Inflammatory macrophage treated with lipopolysaccharide for 1 hour (primary cell): Measurements from ENCODE around the gene TEX51.

ENCODE experiments used
- DNase-seq, 2 donors: peaks; one replicate each; pipeline ENCODE4 v3.0.0-alpha.2; 2020 to 2022

The TEX51 gene

DNA sequence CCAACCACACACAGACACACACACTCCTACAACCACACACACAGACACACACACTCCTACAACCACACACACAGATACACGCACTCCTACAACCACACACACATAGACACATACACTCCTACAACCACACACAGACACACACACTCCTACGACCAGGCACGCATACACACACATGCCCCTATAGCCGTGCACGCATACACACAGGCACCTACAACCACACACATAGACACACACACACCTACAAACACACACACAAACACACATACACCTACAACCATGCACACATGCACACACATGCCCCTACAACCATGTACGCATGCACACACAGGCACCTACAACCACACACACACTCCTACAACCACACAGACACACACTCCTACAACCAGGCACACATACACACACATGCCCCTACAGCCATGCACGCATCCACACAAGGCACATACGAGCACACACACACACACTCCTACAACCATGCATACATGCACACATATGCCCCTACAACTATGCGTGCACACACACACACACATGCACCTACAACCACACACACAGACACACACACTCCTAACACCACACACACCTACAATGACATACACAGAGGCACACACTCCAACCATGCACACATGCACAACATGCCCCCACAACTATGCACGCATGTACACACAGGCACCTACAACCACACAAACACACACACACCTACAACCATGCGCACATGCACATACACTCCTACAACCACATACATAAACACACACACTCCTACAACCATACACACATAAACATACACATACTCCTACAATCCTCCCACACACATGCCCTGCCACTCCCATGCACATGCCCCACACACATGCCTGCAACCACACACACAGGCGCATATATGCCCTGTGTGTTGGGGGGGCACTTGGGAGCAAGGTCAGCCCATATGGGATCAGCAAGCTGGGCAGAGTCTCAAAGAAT, 19.1 kb upstream of the TEX51 start:
- DNase-seq, result no peak

DNA sequence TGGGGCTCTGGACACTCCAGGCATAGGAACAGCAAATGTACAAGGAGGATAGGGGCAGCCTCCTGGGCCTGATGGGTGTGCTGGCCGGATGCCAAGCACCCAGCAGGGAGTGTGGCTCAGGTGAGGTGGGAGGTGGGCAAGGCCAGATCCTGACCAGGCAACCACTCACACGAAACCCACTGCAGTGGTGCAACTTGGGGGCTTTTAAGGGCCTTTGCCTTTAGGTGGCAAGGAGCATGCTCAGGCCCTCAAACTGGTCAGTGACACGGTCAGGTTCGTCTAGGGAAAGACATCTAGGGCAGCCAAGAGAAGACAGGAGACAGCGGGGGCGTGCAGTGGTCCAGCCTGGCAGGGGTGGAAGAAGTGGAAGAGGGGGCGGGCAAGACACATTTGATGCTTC, 18.4 kb upstream of the TEX51 start:
- no peak for DNase-seq

DNA sequence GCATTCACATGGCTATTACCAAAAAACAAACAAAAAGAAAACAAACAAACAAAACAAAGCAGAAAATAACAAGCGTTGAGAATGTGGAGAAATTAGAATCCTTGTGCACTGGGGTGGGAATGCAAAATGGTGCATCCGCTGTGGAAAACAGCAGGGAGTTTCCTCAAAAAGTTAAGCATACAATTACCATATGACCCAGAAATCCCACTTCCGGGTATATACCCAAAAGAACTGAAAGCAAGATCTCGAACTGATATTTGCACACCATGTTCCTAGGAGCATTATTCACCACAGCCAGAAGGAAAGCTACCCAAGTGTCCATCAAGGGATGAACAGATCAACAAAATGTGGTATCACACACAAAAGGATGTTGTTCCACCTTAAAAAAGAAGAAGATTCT, 17.9 kb upstream of the TEX51 start:
- DNase-seq, result no peak

DNA sequence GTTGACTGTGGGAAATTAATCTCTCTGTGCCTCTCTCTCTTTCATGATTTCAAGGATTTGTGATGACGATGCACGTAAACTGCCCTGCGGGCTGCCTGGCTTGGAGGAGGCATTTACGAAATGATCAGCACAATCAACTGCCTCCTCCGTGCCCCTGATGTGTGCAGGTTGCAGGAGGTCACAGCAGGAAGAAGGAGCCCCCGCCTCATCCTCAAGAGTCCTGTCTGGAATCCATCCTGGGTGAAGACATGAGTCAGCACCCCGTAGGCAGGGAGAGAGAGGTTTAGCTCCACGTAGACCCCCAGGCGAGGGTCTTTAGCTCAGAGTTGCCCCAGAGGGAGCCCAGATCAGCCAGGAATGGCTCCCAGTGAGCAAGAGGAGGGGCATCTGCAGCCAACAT, 17.1 kb upstream of the TEX51 start:
- DNase-seq, result no peak

DNA sequence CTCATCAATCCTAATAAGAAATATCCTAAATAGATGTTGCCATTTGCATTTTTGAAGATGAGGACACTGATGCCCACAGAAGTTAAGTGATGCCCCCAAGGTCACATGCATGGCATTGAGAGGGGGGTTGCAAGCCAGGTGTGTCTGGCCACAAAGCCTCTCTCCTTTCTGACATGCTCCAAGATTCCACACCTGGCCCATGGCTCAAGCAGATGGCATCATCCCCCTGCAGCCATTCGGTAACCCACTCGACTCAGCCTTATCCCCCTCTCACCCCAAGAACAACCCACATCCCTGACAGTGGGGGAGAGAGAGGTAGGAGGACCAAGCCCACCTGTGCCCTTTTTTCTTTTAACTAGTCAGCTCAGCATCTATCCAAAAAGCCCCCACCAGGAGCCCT, 16.5 kb upstream of the TEX51 start:
- no peak for DNase-seq

DNA sequence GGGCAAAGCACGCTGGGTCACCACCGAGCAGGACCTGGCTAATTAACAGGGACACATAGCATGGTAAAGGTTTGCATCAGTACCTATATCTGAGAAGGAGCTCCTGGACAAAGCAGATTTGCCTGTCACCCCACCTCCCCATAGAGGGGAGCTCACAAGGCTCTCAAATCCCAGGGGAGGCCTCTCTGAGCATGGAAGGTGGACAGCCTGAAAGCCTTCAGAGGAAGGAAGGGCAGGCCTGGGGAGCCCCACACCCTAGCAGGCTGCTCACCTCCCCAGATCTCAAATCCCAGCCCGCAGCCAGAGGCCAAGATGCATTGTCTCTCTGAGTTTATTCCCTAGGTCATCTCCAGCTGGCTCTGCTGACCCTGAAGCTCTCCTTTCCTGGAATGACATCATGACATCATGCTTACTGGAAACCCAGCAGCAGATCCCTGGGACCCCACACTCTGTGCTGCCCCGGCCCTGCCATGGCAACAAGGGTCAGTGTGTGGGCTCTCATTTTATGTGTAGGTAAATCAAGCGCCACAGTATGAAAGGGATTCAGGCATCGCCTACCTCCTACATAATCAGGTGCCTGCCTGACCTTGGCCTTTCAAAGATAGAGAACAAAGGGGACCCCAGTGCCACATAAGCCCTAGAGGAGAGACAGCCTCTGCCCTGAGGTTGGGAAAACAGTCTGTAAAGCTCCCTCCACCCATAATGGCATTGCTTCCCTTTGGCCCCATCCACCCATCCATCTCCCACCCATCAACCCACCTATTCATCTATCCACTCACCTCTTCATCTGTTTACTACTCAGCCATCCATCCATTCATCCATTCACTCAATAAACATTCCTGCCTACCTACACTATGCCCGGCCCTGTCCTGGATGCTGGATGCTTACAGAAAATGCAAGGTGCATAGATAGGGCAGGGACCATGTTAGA, 15.7 kb upstream of the TEX51 start:
- no peak for DNase-seq

DNA sequence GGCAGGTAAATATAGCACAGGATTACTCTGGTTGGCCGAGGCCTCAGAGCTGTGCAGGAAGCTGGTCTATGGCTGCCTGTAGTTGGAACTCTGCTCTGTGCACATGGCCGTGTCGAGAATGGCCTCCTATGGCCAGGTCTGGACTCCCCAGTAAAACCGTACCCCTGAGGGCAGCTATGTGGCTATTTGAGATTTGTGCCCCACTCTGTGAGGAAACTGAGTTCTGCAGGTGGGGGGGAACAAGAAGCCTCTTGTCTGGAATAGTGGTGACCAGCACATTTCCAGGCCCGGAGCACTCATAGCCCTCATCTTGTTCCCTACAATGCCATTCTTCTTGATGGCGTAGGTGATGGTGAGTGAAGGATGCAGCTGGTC, 15.0 kb upstream of the TEX51 start:
- no peak for DNase-seq

DNA sequence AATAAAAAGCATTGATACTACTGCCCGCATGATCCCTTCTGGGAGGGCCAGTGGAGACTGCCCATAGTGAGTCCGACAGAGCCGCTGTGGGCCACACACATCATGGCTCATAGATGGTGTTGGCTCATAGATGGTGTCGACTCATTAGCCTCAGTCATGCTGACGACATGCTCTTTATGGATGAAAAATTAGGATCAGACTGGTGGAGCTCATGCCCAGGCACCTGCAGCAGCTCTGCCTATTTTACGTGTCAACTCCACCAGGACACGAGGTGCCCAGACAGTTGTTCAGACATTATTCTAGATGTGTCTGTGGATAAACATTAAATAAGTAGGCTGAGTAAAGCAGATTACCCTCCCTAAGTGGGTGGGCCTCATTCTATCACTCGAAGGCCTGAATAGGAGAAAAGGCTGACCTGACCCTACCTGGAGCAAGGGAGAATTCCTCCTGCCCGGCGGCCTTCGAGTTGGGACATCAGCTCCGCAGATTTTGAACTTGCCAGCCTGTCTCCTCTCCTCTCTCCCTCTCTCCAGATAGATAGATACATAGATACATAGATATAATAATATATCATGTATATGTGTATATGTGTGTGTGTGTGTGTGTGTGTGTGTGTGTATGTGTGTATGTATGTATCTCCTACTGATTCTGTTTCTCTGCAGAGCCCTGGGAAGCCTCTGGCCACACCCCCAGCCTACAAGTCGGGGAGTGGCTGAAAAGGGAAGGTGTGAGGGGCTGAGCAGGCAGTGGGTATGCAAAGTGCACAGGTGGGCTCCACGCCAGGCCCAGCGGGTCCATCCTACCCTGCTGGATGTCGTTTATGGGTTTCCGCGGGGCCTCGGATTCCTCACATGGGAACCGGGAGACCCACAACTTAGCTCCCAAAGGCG, 13.6 kb upstream of the TEX51 start:
- no peak for DNase-seq

DNA sequence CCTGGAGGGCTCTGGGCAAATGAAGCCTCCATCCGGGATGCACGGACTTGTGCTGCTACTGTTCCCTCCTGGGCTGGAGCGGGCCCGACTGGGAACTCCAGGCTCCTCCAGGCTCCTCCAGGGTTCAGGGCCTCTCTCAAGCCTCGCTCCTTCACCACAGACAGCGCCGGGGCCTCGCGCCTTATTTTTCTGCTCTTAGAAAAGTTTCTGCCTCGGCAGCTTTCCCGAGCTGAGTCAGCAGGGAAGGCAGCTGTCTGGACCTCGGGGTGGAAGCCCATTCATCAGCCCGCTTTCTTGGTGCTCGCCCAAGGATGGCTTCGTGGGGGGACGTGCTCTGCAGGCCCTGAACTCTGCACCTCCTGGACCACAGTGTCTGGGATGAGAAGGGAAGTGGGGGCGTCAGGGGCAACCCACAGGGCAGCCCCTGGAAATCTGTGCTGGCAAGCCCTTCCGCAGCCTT, 12.9 kb upstream of the TEX51 start:
- DNase-seq, result no peak

DNA sequence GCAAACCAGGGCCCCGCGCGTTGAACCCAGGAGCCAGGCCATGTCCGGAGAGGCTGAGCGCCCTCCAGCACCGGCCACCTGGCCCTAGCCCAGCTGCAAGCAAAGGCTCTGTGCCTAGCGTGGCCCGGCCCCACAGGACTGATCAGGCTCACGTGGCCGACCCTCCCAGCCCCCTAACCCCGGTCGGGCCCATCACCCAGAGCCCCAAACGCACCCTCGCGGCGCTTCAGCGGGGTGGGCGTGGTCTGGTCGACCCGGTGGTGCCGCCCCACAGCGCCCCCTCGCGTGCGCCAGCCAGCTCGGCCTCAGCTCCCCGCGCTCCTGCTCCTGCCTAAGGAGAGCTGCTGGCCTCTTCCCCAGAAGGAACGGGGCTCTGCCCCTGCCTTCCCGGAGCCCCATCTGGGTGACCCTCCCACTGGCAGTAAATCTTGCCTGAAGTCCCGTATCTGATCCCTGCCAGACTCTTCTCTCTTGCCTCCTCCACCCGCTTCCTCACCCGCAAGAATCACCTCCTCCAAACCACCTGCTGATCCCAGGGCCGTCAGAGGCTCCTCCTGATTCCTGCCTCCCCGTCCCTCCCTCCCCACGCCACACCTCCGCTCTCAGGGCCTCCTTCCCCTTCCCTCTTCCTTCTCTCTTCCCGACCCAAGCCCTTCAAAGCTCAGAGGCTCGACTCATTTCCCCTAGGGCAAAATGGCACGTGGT, 12.3 kb upstream of the TEX51 start:
- DNase-seq, result peak; percentile 30 to 69

DNA sequence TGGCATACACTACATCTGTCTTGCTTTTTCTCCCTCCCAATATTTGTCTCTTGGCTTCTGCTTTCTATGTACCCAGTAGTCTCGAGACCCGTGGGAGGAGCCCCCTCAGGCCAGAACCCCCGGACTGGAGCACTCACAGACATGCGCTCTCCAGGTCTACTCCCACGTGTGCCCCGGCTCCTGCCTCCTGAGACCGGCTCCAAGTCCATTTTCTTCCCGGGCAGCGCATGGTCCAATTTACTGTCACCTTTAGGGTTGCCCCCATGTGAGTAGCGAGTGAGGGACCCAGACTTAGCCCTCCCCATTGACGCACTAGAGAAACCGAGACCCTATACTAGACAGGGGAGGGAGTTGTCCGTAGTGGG, 11.8 kb upstream of the TEX51 start:
- no peak for DNase-seq

DNA sequence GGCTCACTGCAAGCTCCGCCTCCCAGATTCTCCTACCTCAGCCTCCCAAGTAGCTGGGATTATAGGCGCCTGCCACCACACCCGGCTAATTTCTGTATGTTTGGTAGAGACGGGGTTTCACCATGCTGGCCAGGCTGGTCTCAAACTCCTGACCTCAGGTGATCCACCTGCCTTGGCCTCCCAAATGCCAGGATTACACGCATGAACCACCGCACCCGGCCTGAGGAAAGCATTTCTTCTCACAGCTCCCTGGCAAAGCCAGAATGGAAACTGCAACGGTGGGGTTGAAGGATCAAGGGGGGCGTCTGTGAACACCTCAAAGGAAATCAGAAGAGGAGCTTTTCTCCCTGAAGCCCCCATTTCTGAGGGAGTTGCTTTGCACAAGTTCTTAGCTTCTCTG, 11.2 kb upstream of the TEX51 start:
- DNase-seq, result no peak

DNA sequence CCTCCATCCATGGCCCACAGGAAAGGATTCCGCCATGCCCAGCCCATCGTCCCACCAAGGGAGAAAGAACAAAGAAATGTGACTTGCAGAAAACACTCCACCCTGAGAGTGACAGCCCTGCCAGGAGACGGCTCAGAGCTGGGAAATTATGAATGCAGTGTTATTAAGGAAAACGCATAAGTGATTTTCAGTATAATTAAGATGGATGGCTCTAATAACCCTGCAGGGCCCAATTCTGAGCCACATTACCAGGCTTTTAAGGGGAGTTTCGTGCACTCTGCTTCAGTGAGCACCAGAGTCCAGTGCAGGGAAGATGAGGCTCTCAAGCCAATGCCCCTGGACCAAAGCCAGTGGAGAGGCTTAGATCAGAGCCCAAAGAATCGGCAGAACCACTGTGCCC, 10.6 kb upstream of the TEX51 start:
- no peak for DNase-seq

DNA sequence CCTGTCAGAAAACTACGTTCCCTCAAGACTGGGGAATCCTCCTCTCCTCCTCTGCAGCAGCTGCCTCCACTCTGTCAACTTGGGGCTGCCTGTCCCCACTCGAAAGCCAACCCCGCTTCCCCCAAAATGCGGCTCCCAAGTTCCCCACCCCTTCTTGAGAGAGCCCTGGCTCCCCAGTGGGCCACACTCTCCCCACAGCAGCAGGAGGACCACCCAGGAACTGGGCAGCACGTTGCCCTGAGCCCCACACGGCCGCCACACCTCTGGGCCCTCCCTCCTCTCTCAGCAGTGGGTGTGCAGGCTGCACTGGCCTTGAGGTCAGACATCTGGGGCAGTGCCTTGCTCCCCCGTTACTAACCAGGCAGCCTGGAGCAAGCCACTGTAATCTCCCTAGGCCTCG, 9.6 kb upstream of the TEX51 start:
- no peak for DNase-seq

DNA sequence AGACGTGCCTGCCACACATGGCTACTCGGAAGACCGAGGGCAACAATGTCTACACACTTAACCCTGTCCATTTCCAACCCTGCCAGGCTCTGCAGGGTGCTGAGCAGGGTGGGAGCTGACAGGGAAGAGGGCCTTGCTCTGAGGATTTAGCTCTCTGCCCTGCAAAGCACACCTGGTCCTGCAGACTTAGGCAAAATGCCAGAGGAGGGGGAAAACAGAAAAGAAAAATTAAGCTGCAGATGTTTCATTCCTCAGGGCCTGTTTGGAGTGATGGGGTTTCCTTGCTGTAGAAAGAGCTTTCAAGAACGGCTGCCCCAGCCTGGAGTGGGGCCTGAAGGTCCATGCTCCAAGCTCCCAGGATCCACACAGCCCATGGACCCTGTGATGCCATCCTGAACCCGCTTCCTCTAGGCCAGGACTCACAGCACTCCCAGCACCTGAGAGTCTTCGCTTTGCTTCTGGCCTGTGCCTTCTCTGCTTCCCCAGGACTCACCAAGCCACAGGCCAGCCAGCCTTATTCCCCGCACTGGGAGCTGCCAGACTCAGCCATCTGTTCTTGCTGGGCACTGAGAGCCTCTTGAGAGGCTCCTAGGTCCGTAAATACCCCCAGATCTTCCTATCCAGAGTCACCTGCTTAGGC, 9.1 kb upstream of the TEX51 start:
- no peak for DNase-seq

DNA sequence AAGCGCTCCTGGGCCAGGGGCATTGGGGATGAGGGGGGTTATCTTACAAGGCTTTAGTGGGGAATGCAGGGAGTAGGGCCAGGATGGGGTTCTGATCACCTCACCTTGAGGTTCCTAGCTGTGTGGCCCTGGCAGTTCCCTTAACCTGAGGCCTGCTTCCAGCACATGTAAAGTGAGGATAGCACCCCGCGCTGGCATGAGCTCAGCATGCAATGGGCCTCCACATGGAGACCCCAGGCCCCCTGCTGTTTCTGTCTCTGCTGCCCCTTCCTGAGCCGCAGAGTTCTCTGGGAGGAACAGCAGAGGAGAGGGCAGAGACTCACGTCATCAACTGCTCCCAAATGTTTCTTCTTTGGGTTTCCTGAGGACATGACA, 8.6 kb upstream of the TEX51 start:
- no peak for DNase-seq

DNA sequence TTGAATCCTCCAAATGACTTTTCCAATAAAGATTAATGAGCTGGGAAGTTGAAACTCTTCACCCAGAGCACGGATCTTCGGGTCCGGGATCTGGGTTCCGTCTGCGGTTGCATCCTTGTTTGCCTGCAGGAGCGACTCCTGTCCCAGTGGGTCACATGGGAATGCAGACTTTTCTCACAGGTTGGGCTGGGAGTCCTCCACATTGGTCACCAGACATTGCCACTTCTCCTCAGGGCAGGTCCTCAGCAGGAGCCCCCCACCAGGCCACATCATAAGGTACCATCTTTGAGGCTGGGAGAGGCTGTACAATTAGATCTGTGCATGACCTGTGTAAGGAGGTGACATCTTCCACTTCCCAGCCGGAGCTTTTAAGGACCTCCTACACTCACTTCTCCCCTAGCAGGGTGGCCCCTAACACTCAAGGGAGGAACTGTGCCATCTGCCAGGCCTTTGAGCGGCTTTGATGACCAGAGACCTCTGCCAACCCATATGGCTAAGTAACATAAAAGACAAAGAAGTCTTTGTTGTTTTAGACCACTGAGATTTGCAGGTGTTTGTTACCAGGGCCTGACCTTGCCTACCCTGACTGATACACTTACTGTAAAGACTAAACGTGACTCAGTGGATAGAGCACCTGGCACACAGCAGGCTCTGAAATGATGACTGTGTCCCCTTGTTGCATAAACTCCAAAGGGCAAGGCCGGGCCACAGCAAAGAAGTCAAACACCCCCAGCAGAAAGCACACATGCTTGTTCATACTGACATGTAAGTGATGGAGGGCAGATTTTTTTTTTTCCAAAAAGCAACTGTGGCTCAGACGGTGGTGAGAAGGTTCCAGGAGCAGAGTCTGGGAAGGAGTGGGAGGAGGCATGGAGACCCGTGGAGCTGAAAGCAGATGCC, 7.9 kb upstream of the TEX51 start:
- DNase-seq, result no peak

DNA sequence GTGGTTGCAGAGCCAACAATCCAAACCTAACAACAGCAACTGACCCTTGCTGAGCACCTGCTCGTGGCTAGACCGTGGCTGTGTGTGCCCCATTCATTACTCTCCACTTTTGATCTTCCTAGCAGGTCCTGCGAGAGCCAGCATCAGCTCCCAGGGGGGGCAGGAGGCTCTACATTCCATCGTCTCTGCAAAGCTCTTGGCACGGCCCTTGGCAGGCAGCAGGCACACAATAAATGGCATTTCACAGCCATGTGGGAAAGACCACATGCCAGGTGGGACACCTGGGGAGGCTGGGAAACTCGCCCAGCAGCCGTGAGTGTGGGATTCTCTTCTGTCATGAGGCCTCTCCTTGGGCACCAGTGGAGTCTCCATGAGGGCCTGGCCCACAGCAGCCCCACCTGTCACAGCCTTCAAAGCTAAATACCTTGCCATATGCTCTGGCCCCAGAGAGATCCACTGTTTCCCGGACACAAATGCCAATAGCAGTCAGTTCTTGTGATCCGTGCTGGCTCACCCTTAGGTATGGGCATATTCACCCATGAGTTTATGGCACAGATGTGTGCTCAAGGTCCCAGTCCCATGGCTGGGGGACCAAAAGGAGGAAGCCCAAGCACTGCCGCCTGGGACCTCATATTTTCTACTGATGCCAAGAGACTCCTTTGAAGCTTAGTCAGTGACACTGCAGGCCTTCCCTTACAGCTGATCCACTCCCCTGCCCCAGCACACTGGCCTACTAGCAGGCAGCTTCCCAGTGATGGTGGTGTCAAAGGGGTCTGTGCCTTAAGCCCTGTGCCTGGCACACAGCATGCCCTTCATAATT, 6.8 kb upstream of the TEX51 start:
- DNase-seq, result no peak

DNA sequence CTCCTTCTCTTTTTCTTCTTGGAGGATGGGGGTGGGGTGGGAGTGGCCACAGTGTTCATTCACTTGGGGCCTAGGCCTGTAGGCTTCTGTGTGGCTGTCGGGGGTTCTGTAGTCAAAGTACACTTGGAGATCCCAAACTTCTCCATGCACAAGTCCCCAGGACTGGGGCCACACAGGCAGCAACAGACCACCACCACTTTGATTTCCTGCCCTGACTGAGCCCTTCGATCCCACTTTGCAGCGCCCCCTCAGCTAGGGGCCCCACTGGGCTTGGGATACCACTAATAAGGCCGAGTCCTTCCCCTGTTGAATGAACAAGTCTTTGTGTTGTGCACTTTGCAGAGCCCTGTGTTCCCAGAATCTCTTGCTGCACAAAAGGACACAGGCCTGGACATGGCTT, 5.5 kb upstream of the TEX51 start:
- DNase-seq, result no peak

DNA sequence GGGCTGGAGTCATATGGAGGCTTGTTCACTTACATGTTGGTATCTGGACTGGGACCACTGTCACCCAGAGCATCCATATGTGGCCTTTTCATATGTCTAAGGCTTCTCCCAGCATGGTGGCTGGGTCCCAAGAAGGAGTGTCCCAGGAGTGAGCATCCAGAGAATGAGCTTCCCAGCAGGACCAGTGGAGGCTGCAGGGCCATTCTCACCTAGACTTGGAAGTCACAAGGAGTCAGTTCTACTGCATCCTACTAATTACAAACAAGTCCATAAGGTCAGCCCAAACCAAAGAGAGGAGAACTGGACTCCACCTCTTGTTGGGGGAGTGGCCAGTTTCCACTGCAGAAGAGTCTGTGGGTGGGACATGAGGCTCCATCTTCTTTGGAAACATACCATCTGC, 5.1 kb upstream of the TEX51 start:
- no peak for DNase-seq
